Measurements from ENCODE around the gene IMMP1L.
"Not testable (repeated sequence)": the region's sequence is repeated elsewhere in the genome, so short reads cannot be mapped to it uniquely, and the experiment has no call there.

IMMP1L gene

GRCh38 chr11:31529701-31530100 is 20.3 kb upstream of the IMMP1L start:
- no peak for TF ChIP-seq CTCF (IDR thresholded peaks at IDR 0.05; ENCODE audit: low read depth, low read length, missing control alignments)
- DNase-seq (ENCODE audit: low read depth): no peak
- H3K4me3 ChIP-seq (ENCODE audit: low read depth, low read length): no peak overlapping the region

GRCh38 chr11:31529189-31529588 is 19.8 kb upstream of the IMMP1L start:
- H3K4me3 ChIP-seq (ENCODE audit: low read depth, low read length): no peak overlapping the region
- no peak for TF ChIP-seq CTCF (IDR thresholded peaks at IDR 0.05; ENCODE audit: low read depth, low read length, missing control alignments)
- no peak for DNase-seq (ENCODE audit: low read depth)

GRCh38 chr11:31521497-31522150 is 12.2 kb upstream of the IMMP1L start:
- no peak for TF ChIP-seq CTCF (IDR thresholded peaks at IDR 0.05; ENCODE audit: low read depth, low read length, missing control alignments)

GRCh38 chr11:31512117-31512516 is 2.7 kb upstream of the IMMP1L start:
- H3K4me3 ChIP-seq (ENCODE audit: low read depth, low read length): no peak overlapping the region
- no peak for TF ChIP-seq CTCF (IDR thresholded peaks at IDR 0.05; ENCODE audit: low read depth, low read length, missing control alignments)
- no peak for DNase-seq (ENCODE audit: low read depth)

More at GRCh38 chr11:31521497-31522150, 12.2 kb upstream of the IMMP1L start:
- no peak for DNase-seq (ENCODE audit: low read depth)
- H3K4me3 ChIP-seq (ENCODE audit: low read depth, low read length): no peak overlapping the region

- H3K4me3 ChIP-seq (ENCODE audit: low read depth, low read length): peak overlapping the region; percentile 96
- TF ChIP-seq CTCF (IDR thresholded peaks at IDR 0.05; ENCODE audit: low read depth, low read length, missing control alignments): no peak
- no peak for DNase-seq (ENCODE audit: low read depth)
These were observed 382 bp downstream of the IMMP1L start for GRCh38 chr11:31509051-31509428.

GRCh38 chr11:31500560-31500959 is 8.9 kb downstream of the IMMP1L start:
- TF ChIP-seq CTCF (IDR thresholded peaks at IDR 0.05; ENCODE audit: low read depth, low read length, missing control alignments): no peak
- DNase-seq (ENCODE audit: low read depth): no peak
- no peak overlapping the region for H3K4me3 ChIP-seq (ENCODE audit: low read depth, low read length)

- H3K4me3 ChIP-seq (ENCODE audit: low read depth, low read length): no peak overlapping the region
- no peak for TF ChIP-seq CTCF (IDR thresholded peaks at IDR 0.05; ENCODE audit: low read depth, low read length, missing control alignments)
- no peak for DNase-seq (ENCODE audit: low read depth)
These were observed 9.7 kb downstream of the IMMP1L start for GRCh38 chr11:31499576-31500178.

GRCh38 chr11:31493762-31494161 is 15.7 kb downstream of the IMMP1L start:
- not testable (repeated sequence) for DNase-seq (ENCODE audit: low read depth); H3K4me3 ChIP-seq (ENCODE audit: low read depth, low read length)
